GM23248 (cell line): ENCODE data around the gene SLIT3.

Experiments used
- EZH2 ChIP-seq: fragments of 200-600 bp; sonication (generic); IDR thresholded peaks from 2 replicates; pipeline ENCODE4 v1.6.1; 2018; ENCODE audit warnings: antibody characterized with exemption, mild to moderate bottlenecking; ENCODE audit not compliant: insufficient read depth, poor library complexity, severe bottlenecking
- EZH2phosphoT487 ChIP-seq: fragments of 200-600 bp; sonication (generic); IDR thresholded peaks from 2 replicates; pipeline ENCODE4 v1.6.1; 2018; ENCODE audit warnings: antibody characterized with exemption, moderate library complexity, mild to moderate bottlenecking, low read depth; ENCODE audit not compliant: insufficient read depth

GRCh38 chr5:168676501-168676900 lies 624.4 kb downstream of the SLIT3 start:
- TF ChIP-seq EZH2phosphoT487 (no peak), EZH2 (no peak)
